ENCODE measurements around the gene GALNT11.

GALNT11 gene

DNA sequence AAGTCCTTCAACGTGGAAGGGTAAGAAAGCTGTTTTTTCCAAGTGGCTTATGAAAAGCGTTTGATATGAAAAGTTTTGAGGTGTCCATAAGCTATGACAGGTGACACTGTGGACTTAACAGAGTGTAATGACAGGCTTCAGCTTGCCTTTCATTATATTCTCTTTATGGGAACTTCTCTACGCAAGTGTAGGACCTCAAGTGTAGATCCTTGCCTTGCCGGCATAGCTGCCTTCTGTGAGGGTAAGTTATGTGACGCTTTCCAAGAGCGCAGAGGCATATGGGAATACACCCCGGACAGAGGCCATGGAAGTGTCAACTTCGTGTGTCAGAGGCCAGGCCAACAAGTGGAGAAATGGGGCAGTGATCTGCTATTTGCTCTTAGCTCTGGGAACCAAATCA lies 91.9 kb downstream of the GALNT11 start:
- no peaks in the 10 kb centered on the region for H3K9me3 ChIP-seq (ENCODE audit: insufficient read depth, low read length, severe bottlenecking)
- H3K4me2 ChIP-seq (ENCODE audit: insufficient read depth, low read length) = no peak overlapping the region
- peaks cover 50% of the 10 kb centered on the region for H3K36me3 ChIP-seq (ENCODE audit: insufficient read depth, low read length)
- no peaks in the 10 kb centered on the region for H3K79me2 ChIP-seq (ENCODE audit: insufficient read depth, low read length)
- no peak overlapping the region for H2AFZ ChIP-seq (ENCODE audit: low read depth, low read length)
- no peaks in the 10 kb centered on the region for H4K20me1 ChIP-seq (ENCODE audit: insufficient read depth, low read length)
- no peak overlapping the region for H3K27ac ChIP-seq (ENCODE audit: low read length)
- no peak overlapping the region for H3K4me3 ChIP-seq (ENCODE audit: low read depth in 1 of 2, low read length in 2 of 2)
- H3K9ac ChIP-seq (ENCODE audit: low read depth, low read length) = no peak overlapping the region
- ATAC-seq (ENCODE audit: insufficient read depth, low read depth) (no peak), DNase-seq (no peak)
- no peak for TF ChIP-seq EZH2 (IDR thresholded peaks at IDR 0.05; ENCODE audit: borderline replicate concordance, low read depth, low read length, severe bottlenecking)
- no peak for TF ChIP-seq CTCF (IDR thresholded peaks at IDR 0.05; ENCODE audit: borderline replicate concordance, extremely low read depth, low read length, poor library complexity, severe bottlenecking)
- no peaks in the 10 kb centered on the region for H3K4me1 ChIP-seq (ENCODE audit: insufficient read depth, low read length)
- H3K27me3 ChIP-seq (ENCODE audit: insufficient read depth, low read length, poor library complexity) = no peaks in the 10 kb centered on the region

DNA sequence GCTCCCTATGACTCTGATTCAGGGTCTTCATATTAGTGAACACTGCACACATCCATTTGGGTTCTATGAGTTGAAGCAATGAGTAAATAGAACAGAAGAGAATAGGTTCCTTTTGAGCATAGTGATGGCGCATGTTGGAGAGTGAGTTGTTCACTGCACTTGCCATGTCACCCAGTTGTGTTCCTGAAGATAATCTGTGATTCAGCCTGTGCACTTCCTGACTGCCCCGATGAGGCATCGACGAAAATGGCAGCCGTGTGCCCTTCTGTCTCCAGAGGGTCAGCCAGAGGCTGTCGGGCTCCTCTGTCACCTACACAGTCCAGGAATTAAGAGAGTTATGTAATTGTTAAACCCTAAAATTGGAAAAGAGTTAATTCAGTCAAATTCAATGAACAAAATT lies 94.7 kb downstream of the GALNT11 start:
- no peak for ATAC-seq (ENCODE audit: insufficient read depth, low read depth)

GRCh38 chr7:152120776-152121175 lies 95.3 kb downstream of the GALNT11 start:
- Histone ChIP-seq H3K4me1 (ENCODE audit: insufficient read depth, low read length) (no peaks in the 10 kb centered on the region), H3K27me3 (ENCODE audit: insufficient read depth, low read length, poor library complexity) (no peaks in the 10 kb centered on the region), H3K9me3 (ENCODE audit: insufficient read depth, low read length, severe bottlenecking) (no peaks in the 10 kb centered on the region), H4K20me1 (ENCODE audit: insufficient read depth, low read length) (no peaks in the 10 kb centered on the region), H3K27ac (ENCODE audit: low read length) (no peak overlapping the region), H3K4me2 (ENCODE audit: insufficient read depth, low read length) (no peak overlapping the region), H3K36me3 (ENCODE audit: insufficient read depth, low read length) (peaks cover 75% of the 10 kb centered on the region), H3K9ac (ENCODE audit: low read depth, low read length) (no peak overlapping the region), H3K4me3 (ENCODE audit: low read depth in 1 of 2, low read length in 2 of 2) (no peak overlapping the region), H2AFZ (ENCODE audit: low read depth, low read length) (no peak overlapping the region), H3K79me2 (ENCODE audit: insufficient read depth, low read length) (no peaks in the 10 kb centered on the region)
- ATAC-seq (ENCODE audit: insufficient read depth, low read depth) (no peak), DNase-seq (no peak)
- TF ChIP-seq CTCF (IDR thresholded peaks at IDR 0.05; ENCODE audit: borderline replicate concordance, extremely low read depth, low read length, poor library complexity, severe bottlenecking) (no peak), EZH2 (IDR thresholded peaks at IDR 0.05; ENCODE audit: borderline replicate concordance, low read depth, low read length, severe bottlenecking) (no peak)

More for the DNA sequence above, 94.7 kb downstream of the GALNT11 start:
- H3K9me3 ChIP-seq (ENCODE audit: insufficient read depth, low read length, severe bottlenecking) = no peaks in the 10 kb centered on the region
- DNase-seq = no peak
- H3K4me1 ChIP-seq (ENCODE audit: insufficient read depth, low read length) = no peaks in the 10 kb centered on the region
- no peak overlapping the region for H3K27ac ChIP-seq (ENCODE audit: low read length)
- TF ChIP-seq EZH2 (IDR thresholded peaks at IDR 0.05; ENCODE audit: borderline replicate concordance, low read depth, low read length, severe bottlenecking) = no peak
- no peak for TF ChIP-seq CTCF (IDR thresholded peaks at IDR 0.05; ENCODE audit: borderline replicate concordance, extremely low read depth, low read length, poor library complexity, severe bottlenecking)
- H3K9ac ChIP-seq (ENCODE audit: low read depth, low read length) = no peak overlapping the region
- H3K4me2 ChIP-seq (ENCODE audit: insufficient read depth, low read length) = no peak overlapping the region
- H3K27me3 ChIP-seq (ENCODE audit: insufficient read depth, low read length, poor library complexity) = no peaks in the 10 kb centered on the region
- no peaks in the 10 kb centered on the region for H3K79me2 ChIP-seq (ENCODE audit: insufficient read depth, low read length)
- H3K4me3 ChIP-seq (ENCODE audit: low read depth in 1 of 2, low read length in 2 of 2) = no peak overlapping the region
- H2AFZ ChIP-seq (ENCODE audit: low read depth, low read length) = no peak overlapping the region
- no peaks in the 10 kb centered on the region for H4K20me1 ChIP-seq (ENCODE audit: insufficient read depth, low read length)
- peaks cover 71% of the 10 kb centered on the region for H3K36me3 ChIP-seq (ENCODE audit: insufficient read depth, low read length)

DNA sequence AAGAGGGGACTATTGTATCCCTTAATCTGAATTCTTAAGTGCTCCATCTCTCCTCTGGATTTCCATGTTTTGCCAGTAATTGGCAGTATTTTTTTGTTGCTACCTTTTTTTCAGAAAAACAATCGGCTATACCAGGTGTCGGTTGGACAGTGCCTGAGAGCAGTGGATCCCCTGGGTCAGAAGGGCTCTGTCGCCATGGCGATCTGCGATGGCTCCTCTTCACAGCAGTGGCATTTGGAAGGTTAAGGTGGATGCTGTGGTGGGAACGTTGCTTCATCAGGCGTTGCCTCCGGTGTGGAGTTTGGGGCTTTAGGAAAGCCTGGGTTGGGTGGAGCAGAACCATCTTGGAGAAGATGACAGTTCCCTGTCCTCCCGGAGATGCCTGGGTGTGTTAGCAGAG lies 96.0 kb downstream of the GALNT11 start:
- DNase-seq (no peak), ATAC-seq (ENCODE audit: insufficient read depth, low read depth) (no peak)
- Histone ChIP-seq H2AFZ (ENCODE audit: low read depth, low read length) (no peak overlapping the region), H4K20me1 (ENCODE audit: insufficient read depth, low read length) (no peaks in the 10 kb centered on the region), H3K9ac (ENCODE audit: low read depth, low read length) (no peak overlapping the region), H3K36me3 (ENCODE audit: insufficient read depth, low read length) (peaks cover 80% of the 10 kb centered on the region), H3K4me1 (ENCODE audit: insufficient read depth, low read length) (no peaks in the 10 kb centered on the region), H3K79me2 (ENCODE audit: insufficient read depth, low read length) (no peaks in the 10 kb centered on the region), H3K4me3 (ENCODE audit: low read depth in 1 of 2, low read length in 2 of 2) (no peak overlapping the region), H3K9me3 (ENCODE audit: insufficient read depth, low read length, severe bottlenecking) (no peaks in the 10 kb centered on the region), H3K27ac (ENCODE audit: low read length) (no peak overlapping the region), H3K27me3 (ENCODE audit: insufficient read depth, low read length, poor library complexity) (no peaks in the 10 kb centered on the region), H3K4me2 (ENCODE audit: insufficient read depth, low read length) (no peak overlapping the region)
- TF ChIP-seq EZH2 (IDR thresholded peaks at IDR 0.05; ENCODE audit: borderline replicate concordance, low read depth, low read length, severe bottlenecking) (no peak), CTCF (IDR thresholded peaks at IDR 0.05; ENCODE audit: borderline replicate concordance, extremely low read depth, low read length, poor library complexity, severe bottlenecking) (no peak)

Data from DND-41 (cell line).